Esophagus squamous epithelium (tissue), 5 donors: Measurements from ENCODE around the gene ATP10A. TPM values are rescaled to one million over a fixed set of nuclear protein-coding genes. Genes with fewer than 3 reads are reported as not detected.

Experiments
- DNase-seq: peaks from one replicate; lab custom pipeline; 2025; lab: John Stamatoyannopoulos, UW
- H3K27ac ChIP-seq, 4 donors: fragments of 200-600 bp; sonication (generic); one replicate each; pipeline ENCODE4 v1.5.1; 2016 to 2019; ENCODE audit warnings: mild to moderate bottlenecking in 1 of 4
- H3K27me3 ChIP-seq, 4 donors: fragments of 200-600 bp; sonication (generic); 1 replicate in 3 of 4; 2 replicates in 1 of 4; pipeline versions ENCODE4 v1.5.1 to v1.6.0; 2017 to 2021; ENCODE audit warnings: antibody characterized with exemption in 1 of 4
- H3K36me3 ChIP-seq, 3 donors: fragments of 200-600 bp; sonication (generic); one replicate each; pipeline ENCODE4 v1.5.1; 2016 to 2019
- H3K4me1 ChIP-seq, 3 donors: fragments of 200-600 bp; sonication (generic); one replicate each; pipeline ENCODE4 v1.5.1; 2017 to 2019
- H3K4me3 ChIP-seq, 4 donors: fragments of 200-600 bp; sonication (generic); 1 replicate in 3 of 4; 2 replicates in 1 of 4; pipeline ENCODE4 v1.5.1; 2016 to 2019; ENCODE audit warnings: mild to moderate bottlenecking in 2 of 4, moderate library complexity in 1 of 4
- H3K9me3 ChIP-seq, 3 donors: fragments of 200-600 bp; sonication (generic); one replicate each; pipeline ENCODE4 v1.5.1; 2016 to 2019
- CTCF ChIP-seq, 6 experiments: fragments of 450-650 bp in 4 of 6; fragments of 200-600 bp in 2 of 6; sonication (generic) in 2 of 6; IDR thresholded peaks; one replicate each; pipeline ENCODE4 v1.5.1; 2016 to 2019; ENCODE audit warnings: antibody characterized with exemption in 6 of 6, mild to moderate bottlenecking in 4 of 6, moderate library complexity in 4 of 6
- POLR2A ChIP-seq, 4 donors: fragments of 450-650 bp; IDR thresholded peaks; one replicate each; pipeline ENCODE4 v1.6.1; 2017; ENCODE audit warnings: antibody characterized with exemption in 4 of 4, mild to moderate bottlenecking in 4 of 4, moderate library complexity in 3 of 4
- WGBS, 2 donors: methylation state at CpG; one replicate each; pipeline ENCODE4 v1.1.5; 2018; 5-methylcytosine and 5-hydroxymethylcytosine counted together
- intact Hi-C: fragments of 100-400 bp; cut with DNase I; formaldehyde crosslinking; loops from one replicate; pipeline ENCODE4 v1.15.0; 2022
- total RNA-seq, 4 donors: library from RNA; depleted of rRNA; stranded (reverse); fragments of >200 nt; gene quantifications; one replicate each; pipeline ENCODE4 v1.1.0, GENCODE V29; 2016
- donor health status: DM: yes; HTN: yes; CAD: no.

Gene ATP10A
- total RNA-seq, 4 donors from 2014 or later: 0.88 to 6.3 (median 1.9) TPM

- Histone ChIP-seq H3K4me3 (no peak overlapping the region), H3K4me1 (peaks cover 0 to 7% (median 3%) of the 10 kb centered on the region in 3 donors)
- no peak for DNase-seq
These were observed 167.0 kb downstream of the ATP10A start for GRCh38 chr15:25695875-25696760.

GRCh38 chr15:25694823-25695312, 168.3 kb downstream of the ATP10A start:
- H3K27ac ChIP-seq: no peak overlapping the region
- H3K36me3 ChIP-seq: peaks cover 0 to 18% (median 0%) of the 10 kb centered on the region in 3 donors
- no peak for TF ChIP-seq POLR2A (IDR thresholded peaks at IDR 0.05)
- TF ChIP-seq CTCF (IDR thresholded peaks at IDR 0.05): no peak
- intact Hi-C loops: loop anchor here (10.0 kb wide), 1 partner anchor 240 kb away; no protein-coding TSS in a partner anchor
- no peak for DNase-seq
- WGBS, 2 donors: 73 to 91% methylated on average over 7 to 11 of the region's 19 CpGs
- no peak overlapping the region for H3K4me3 ChIP-seq
- H3K9me3 ChIP-seq: no peaks in the 10 kb centered on the region
- H3K4me1 ChIP-seq: peaks cover 0 to 12% (median 3%) of the 10 kb centered on the region in 3 donors
- H3K27me3 ChIP-seq: no peaks in the 10 kb centered on the region

More at GRCh38 chr15:25695875-25696760, 167.0 kb downstream of the ATP10A start:
- Histone ChIP-seq H3K27me3 (no peaks in the 10 kb centered on the region), H3K36me3 (peaks cover 0 to 18% (median 0%) of the 10 kb centered on the region in 3 donors), H3K27ac (no peak overlapping the region), H3K9me3 (no peaks in the 10 kb centered on the region)
- TF ChIP-seq CTCF (IDR thresholded peaks at IDR 0.05): no peak
- TF ChIP-seq POLR2A (IDR thresholded peaks at IDR 0.05): no peak
- WGBS, 2 donors: 84 to 89% methylated on average over 12 to 15 of the region's 17 CpGs
- intact Hi-C loops: loop anchor here (10.0 kb wide), 1 partner anchor 239 kb away; no protein-coding TSS in a partner anchor

GRCh38 chr15:25694239-25694584, 168.9 kb downstream of the ATP10A start:
- no peak overlapping the region for H3K4me3 ChIP-seq
- no peak for TF ChIP-seq POLR2A (IDR thresholded peaks at IDR 0.05)
- TF ChIP-seq CTCF (IDR thresholded peaks at IDR 0.05): no peak
- H3K27me3 ChIP-seq: no peaks in the 10 kb centered on the region
- H3K27ac ChIP-seq: no peak overlapping the region
- H3K4me1 ChIP-seq: peaks cover 0 to 12% (median 3%) of the 10 kb centered on the region in 3 donors
- intact Hi-C loops: loop anchor here (10.0 kb wide), 1 partner anchor 241 kb away; no protein-coding TSS in a partner anchor
- 84 to 86% methylated on average over 2 to 3 of the region's 4 CpGs for WGBS, 2 donors
- H3K9me3 ChIP-seq: no peaks in the 10 kb centered on the region
- no peak for DNase-seq
- peaks cover 0 to 18% (median 0%) of the 10 kb centered on the region in 3 donors for H3K36me3 ChIP-seq

- TF ChIP-seq POLR2A (IDR thresholded peaks at IDR 0.05) (no peak), CTCF (IDR thresholded peaks at IDR 0.05) (peak in 5 of 6 experiments; percentile 30 to 50 (median 42))
- Histone ChIP-seq H3K27me3 (no peaks in the 10 kb centered on the region), H3K4me1 (peaks cover 0 to 12% (median 3%) of the 10 kb centered on the region in 3 donors), H3K27ac (no peak overlapping the region), H3K9me3 (no peaks in the 10 kb centered on the region), H3K36me3 (peaks cover 0 to 18% (median 0%) of the 10 kb centered on the region in 3 donors), H3K4me3 (no peak overlapping the region)
- no peak for DNase-seq
- intact Hi-C loops: loop anchor here (10.0 kb wide), 1 partner anchor 241 kb away; no protein-coding TSS in a partner anchor
- WGBS, 2 donors: 80 to 82% methylated on average over 9 to 13 of the region's 19 CpGs
These were observed 169.5 kb downstream of the ATP10A start for GRCh38 chr15:25693321-25694238.
